HG03064 (cell line): ENCODE results near the gene AHNAK.
"Not testable (repeated sequence)": the region's sequence is repeated elsewhere in the genome, so short reads cannot be mapped to it uniquely, and the experiment has no call there.

Experiments used
- ATAC-seq: cut with Tn5 transposase; IDR thresholded peaks from one replicate; pipeline ENCODE4 v1.9.1; 2021; ENCODE audit warnings: low read depth; ENCODE audit not compliant: unreplicated experiment

The AHNAK gene

GRCh38 chr11:62468577-62468976 is 78.0 kb downstream of the AHNAK start:
- no peak for ATAC-seq

GRCh38 chr11:62466444-62466843 is 80.2 kb downstream of the AHNAK start:
- ATAC-seq, result no peak

DNA sequence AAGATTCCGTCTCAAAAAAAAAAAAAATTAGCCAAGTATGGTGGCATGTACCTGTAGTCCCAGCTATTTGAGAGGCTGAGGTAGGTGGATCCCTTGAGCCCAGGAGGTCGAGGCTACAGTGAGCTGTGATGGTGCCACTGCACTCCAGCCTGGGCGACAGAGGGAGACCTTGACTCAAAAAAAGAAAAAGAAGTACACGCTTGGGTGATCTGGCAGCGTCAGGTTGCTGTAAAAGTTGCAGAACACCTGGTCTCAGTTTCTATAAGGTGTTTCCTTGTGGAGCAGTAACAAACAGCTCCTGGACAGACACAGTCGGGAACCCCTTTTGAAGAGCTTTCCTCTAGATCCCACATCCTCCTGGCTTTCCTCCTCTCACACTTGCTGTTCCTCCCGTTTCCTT is 82.0 kb downstream of the AHNAK start:
- ATAC-seq, result no peak

GRCh38 chr11:62463121-62463542 is 83.5 kb downstream of the AHNAK start:
- no peak for ATAC-seq

GRCh38 chr11:62462508-62462892 is 84.1 kb downstream of the AHNAK start:
- no peak for ATAC-seq

DNA sequence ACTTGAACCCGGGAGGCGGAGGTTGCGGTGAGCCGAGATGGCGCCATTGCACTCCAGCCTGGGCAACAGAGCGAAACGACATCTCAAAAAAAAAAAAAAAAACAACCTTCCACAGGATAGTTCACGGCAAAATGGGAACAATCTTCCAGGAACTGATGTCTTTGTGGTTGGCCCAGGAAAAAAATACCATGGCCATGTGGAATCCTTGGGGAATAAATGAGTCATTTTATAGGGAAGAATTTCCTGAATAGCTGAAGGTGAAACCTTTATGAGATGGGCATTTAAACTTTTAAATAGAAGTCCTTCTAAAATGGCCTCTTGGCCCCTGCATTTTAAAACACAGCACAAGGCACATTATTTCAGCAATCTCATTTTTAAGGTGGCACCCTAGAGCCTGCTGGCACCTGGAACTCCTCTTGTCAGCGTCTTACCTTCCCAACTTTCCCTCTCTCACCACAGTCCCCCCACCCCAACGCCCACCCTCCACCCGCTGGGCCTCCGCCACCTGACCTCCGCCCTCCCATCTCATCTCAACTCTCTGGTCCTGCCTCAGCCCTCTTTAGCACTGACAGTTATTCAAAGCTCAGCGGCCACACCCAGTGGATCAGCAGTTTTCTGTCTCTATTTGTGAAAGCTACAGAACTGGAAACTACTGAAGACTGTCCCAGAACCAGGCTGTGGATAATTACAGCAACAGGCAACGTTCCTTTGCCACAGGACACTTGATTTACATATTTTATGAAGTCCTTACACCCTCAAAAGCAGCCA is 84.7 kb downstream of the AHNAK start:
- ATAC-seq, result no peak

DNA sequence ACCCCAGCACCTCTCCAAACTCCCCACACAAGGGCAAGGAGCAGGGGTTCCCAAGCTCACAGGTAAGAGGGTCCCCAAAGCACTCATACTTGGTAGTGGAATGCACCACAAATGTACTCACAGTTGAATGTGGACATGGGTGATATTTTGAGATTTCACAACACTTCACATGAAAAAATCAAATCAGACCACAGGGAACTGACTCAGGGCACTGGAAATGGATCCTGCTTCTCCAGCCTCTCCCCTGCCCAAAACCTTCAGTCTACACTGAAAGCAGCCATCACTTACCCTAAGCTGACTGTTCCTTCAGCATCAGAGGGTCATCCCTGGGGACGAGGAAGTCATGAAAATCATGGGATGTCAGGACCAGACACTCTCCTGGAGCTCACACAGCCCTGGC is 87.5 kb downstream of the AHNAK start:
- no peak for ATAC-seq

GRCh38 chr11:62458212-62459002 is 88.2 kb downstream of the AHNAK start:
- ATAC-seq, result no peak

DNA sequence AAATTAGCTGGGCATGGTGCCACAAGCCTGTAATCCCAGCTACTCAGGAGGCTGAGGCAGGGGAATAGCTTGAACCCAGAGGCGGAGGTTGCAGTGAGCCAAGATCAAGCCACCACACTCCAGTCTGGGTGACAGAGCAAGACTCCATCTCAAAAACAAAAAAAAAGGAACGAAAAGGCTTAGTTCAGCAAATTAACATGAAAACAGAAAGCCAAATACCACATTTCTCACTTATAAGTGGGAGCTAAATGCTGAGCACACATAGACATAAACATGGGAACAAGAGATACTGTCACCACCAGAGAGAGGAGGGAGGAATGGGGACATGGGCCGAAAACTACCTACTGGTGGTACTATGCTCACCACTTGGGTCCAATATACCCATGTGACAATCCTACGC is 89.1 kb downstream of the AHNAK start:
- ATAC-seq, result no peak

- ATAC-seq, result no peak
These were observed 90.0 kb downstream of the AHNAK start for GRCh38 chr11:62456630-62457029.

GRCh38 chr11:62452839-62453468 is 93.7 kb downstream of the AHNAK start:
- no peak for ATAC-seq

DNA sequence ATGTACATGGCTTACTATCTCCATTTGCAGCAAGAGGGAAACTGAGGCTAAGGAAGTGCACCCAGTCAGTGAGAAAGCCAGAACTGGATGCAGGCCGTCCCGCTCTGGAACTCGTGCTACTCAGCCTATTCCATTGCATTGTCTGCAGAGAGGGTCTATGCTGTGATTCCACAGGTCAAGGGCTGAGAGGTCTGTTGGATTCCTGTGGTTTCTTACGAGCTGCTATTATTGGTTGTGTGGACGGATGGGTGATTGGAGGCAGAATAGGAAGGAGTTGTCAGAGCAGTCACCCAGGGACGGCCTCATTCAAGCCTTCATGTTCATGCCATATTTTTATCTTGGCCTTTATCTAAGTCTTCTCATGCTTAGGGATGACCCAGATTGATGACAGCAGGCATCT is 94.3 kb downstream of the AHNAK start:
- ATAC-seq, result no peak

- no peak for ATAC-seq
These were observed 95.4 kb downstream of the AHNAK start for GRCh38 chr11:62451241-62451621.

GRCh38 chr11:62450543-62451240 is 95.9 kb downstream of the AHNAK start:
- no peak for ATAC-seq

GRCh38 chr11:62449912-62450311 is 96.7 kb downstream of the AHNAK start:
- not testable (repeated sequence) for ATAC-seq

DNA sequence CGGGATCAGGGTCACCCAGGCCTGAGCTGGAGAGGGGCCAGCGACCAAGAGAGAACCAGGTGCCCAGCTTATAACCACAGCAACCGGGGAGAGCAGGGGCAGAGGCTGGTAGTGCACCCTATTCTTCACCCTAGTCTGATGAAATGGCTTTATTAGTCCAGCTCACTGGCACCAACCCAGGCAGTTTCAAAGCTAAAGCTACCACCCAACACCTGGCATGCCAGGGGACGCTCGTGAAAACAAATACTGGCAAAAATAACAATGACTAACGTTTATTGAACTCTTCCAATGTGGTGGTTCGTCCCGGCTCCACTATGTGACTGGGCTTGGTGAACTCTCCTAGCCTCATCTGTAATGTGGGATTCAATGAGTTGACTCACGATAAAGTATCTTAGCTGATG is 97.2 kb downstream of the AHNAK start:
- ATAC-seq, result no peak

- no peak for ATAC-seq
These were observed 100.5 kb downstream of the AHNAK start for GRCh38 chr11:62446091-62446490.

DNA sequence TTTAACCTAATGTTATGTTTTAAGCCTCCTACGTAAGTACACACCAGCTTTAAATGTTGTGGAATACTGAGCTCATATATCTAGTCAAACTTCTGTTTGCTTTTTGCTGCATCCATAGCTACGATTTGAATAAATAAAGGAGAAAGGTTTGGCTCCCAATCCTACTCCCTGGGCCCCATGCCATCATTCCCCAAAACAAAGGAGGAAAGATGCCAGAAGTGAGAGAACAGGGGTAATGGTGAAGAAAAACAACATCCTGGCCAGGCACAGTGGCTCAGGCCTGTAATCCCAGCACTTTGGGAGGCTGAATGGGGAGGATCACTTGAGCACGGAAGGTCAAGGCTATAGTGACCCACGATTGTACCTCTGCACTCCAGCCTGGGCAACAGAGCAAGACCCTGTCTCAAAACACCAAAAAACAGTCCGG is 101.3 kb downstream of the AHNAK start:
- ATAC-seq, result no peak

DNA sequence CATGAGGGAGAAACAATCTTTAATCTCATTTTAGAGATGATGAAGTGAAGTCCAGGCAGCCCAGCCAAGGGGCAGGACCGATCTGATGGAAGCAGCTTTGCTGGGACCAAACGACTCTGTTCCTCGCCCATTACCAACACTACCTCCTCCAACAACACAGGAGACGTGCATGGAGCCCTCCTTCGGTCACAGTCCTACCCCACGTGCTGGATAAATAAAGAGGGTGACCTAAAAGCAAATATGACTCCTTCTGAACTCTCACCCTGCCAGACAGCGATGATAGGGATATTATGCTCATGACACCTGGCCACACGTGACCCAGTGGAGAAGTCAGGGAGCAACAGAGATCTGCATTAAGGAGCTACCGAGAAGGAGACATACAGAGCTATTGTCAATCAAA is 101.8 kb downstream of the AHNAK start:
- ATAC-seq, result no peak

DNA sequence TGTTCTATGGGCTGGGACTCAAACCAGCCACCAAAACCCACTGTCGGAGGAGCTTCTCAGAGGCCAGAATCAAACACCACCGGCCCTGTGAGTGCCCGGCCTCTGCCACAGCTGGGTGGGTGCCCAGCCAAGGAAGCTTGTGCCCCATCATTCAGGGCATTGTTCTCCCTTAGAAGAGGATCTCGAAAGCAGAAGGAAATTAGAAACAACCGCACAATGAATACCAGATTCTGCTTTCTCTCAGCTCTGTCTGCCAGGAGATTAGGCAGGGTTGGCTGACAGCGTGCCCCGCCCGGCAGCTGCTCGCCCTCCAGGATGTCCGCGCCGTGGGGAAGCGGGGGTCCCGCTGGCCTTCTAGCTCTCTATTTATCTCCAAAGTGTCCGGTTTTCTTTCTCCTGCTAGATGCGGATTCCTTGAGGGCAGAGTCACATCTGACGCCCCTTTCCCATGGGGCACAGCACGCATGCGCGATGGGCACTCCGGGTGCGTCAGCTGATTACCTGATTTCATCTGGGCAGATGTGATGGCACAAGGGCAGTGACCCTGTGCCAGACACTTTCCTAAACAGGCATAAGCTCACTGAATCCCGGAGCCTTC is 102.3 kb downstream of the AHNAK start:
- no peak for ATAC-seq
